GM12872 (cell line): ENCODE measurements around the gene PLCD3.

Experiments used
- TF ChIP-seq, protein P1 (sequence below): IDR thresholded peaks from 3 replicates; pipeline ENCODE4 v1.5.1; 2011; ENCODE audit warnings: low read depth, mild to moderate bottlenecking, low read length, moderate library complexity; ENCODE audit not compliant: insufficient read depth

The PLCD3 gene

GRCh38 chr17:45112559-45113423 is 19.5 kb downstream of the PLCD3 start:
- TF ChIP-seq, protein P1, sequence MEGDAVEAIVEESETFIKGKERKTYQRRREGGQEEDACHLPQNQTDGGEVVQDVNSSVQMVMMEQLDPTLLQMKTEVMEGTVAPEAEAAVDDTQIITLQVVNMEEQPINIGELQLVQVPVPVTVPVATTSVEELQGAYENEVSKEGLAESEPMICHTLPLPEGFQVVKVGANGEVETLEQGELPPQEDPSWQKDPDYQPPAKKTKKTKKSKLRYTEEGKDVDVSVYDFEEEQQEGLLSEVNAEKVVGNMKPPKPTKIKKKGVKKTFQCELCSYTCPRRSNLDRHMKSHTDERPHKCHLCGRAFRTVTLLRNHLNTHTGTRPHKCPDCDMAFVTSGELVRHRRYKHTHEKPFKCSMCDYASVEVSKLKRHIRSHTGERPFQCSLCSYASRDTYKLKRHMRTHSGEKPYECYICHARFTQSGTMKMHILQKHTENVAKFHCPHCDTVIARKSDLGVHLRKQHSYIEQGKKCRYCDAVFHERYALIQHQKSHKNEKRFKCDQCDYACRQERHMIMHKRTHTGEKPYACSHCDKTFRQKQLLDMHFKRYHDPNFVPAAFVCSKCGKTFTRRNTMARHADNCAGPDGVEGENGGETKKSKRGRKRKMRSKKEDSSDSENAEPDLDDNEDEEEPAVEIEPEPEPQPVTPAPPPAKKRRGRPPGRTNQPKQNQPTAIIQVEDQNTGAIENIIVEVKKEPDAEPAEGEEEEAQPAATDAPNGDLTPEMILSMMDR: no peak

DNA sequence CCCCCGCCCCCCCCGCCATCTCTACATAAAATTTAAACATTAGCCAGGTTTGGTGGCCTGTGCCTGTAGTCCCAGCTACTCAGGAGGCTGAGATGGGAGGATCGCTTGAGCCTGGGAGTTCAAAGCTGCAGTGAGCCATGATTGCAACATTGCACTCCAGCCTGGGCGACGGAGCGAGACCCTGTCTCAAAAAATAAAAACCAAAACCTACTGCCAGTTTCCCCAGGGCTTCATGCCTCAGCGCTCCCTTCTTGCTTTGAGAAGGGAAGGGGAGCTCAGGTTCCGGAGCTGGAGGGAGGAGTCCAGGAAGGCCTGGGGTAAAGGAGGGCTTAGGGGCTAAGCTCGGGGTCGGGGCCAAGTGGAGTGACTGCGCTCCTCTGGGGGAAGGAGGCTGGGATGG is 20.5 kb downstream of the PLCD3 start:
- TF ChIP-seq, protein P1: no peak

- TF ChIP-seq, protein P1: no peak
Measured at GRCh38 chr17:45110676-45111611, 21.4 kb downstream of the PLCD3 start.

- TF ChIP-seq, protein P1: no peak
Measured at GRCh38 chr17:45108595-45109521, 23.5 kb downstream of the PLCD3 start.

GRCh38 chr17:45108051-45108450 is 24.3 kb downstream of the PLCD3 start:
- TF ChIP-seq, protein P1: no peak

GRCh38 chr17:45107293-45108010 is 24.9 kb downstream of the PLCD3 start:
- TF ChIP-seq, protein P1: no peak
